Mammary epithelial cell (primary cell): ENCODE results near the gene C19orf81.

Experiments
- EZH2 ChIP-seq: IDR thresholded peaks from 2 replicates; pipeline ENCODE4 v1.6.1; 2012; ENCODE audit warnings: low read length, inconsistent platforms, borderline replicate concordance
- TF ChIP-seq, protein P1 (sequence below), 2 donors: IDR thresholded peaks in 1 of 2; conservative IDR thresholded peaks in 1 of 2; 2 replicates each; pipeline ENCODE4 v1.5.1; 2011 to 2012; ENCODE audit warnings: inconsistent platforms in 2 of 2, low read length in 2 of 2, mild to moderate bottlenecking in 2 of 2, control low read depth in 1 of 2, low read depth in 1 of 2; ENCODE audit not compliant: insufficient read depth in 1 of 2; ENCODE audit errors: extremely low read depth in 1 of 2

DNA sequence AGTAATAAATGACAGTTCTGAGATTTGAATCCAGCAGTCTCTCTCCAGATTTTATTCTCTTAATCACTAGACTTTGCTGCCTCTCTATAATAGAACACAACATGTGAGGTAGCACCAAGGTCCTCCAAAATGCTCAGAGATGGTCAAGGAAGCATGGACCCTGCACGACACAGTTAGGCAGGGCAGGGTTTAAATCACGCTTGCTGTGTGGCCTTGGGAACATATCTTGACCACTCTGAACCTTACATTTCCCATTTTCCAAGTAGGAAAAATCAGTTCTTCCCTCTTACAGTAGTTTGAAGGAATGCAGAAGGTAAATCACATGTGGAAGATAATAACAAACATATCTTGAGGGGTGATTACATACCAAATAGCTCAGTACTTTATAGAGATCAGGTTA is 15.9 kb upstream of the C19orf81 start:
- TF ChIP-seq EZH2, result no peak
- TF ChIP-seq, protein P1, sequence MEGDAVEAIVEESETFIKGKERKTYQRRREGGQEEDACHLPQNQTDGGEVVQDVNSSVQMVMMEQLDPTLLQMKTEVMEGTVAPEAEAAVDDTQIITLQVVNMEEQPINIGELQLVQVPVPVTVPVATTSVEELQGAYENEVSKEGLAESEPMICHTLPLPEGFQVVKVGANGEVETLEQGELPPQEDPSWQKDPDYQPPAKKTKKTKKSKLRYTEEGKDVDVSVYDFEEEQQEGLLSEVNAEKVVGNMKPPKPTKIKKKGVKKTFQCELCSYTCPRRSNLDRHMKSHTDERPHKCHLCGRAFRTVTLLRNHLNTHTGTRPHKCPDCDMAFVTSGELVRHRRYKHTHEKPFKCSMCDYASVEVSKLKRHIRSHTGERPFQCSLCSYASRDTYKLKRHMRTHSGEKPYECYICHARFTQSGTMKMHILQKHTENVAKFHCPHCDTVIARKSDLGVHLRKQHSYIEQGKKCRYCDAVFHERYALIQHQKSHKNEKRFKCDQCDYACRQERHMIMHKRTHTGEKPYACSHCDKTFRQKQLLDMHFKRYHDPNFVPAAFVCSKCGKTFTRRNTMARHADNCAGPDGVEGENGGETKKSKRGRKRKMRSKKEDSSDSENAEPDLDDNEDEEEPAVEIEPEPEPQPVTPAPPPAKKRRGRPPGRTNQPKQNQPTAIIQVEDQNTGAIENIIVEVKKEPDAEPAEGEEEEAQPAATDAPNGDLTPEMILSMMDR (conservative IDR thresholded peaks at IDR 0.05 in 1 of 2, IDR thresholded peaks at IDR 0.05 in 1 of 2; ENCODE audit: extremely low read depth in 1 of 2, insufficient read depth in 1 of 2, low read depth in 1 of 2, low read length in 2 of 2), result no peak
